Stimulated activated CD4-positive, alpha-beta T cell treated with anti-CD3 and anti-CD28 coated beads, Interleukin-2, amount 100 ng/mL, for 48 hours (primary cell): ENCODE results near the gene PSMA1.
A peak's percentile ranks its signal among the peaks of the same experiment; 100 is the strongest.
"Not testable (repeated sequence)": the region's sequence is repeated elsewhere in the genome, so short reads cannot be mapped to it uniquely, and the experiment has no call there.

Experiments used
- DNase-seq, 2 donors: peaks; one replicate each; pipeline ENCODE4 v3.0.0-alpha.2; 2020

Gene PSMA1

GRCh38 chr11:14519917-14520746 is at the start of gene PSMA1:
PSMA1 (minus strand) TSS chr11:14520386; CDS start chr11:14520299, 87 bp downstream.
- peak; percentile 82 to 85 for DNase-seq

GRCh38 chr11:14569516-14569915 is 49.3 kb upstream of the PSMA1 start:
- not testable (repeated sequence) for DNase-seq

GRCh38 chr11:14567064-14567651 is 47.0 kb upstream of the PSMA1 start:
- no peak for DNase-seq

- DNase-seq = no peak
Observed at GRCh38 chr11:14566331-14567063, 46.3 kb upstream of the PSMA1 start.

- no peak for DNase-seq
Observed at GRCh38 chr11:14565845-14566244, 45.7 kb upstream of the PSMA1 start.

GRCh38 chr11:14555818-14556217 is 35.6 kb upstream of the PSMA1 start:
- DNase-seq = no peak

- DNase-seq = no peak
Observed at GRCh38 chr11:14554959-14555358, 34.8 kb upstream of the PSMA1 start.

- DNase-seq = no peak
Observed at GRCh38 chr11:14552089-14552488, 31.9 kb upstream of the PSMA1 start.

- DNase-seq = no peak
Observed at GRCh38 chr11:14551380-14551779, 31.2 kb upstream of the PSMA1 start.

GRCh38 chr11:14549891-14550290 is 29.7 kb upstream of the PSMA1 start:
- DNase-seq = no peak

GRCh38 chr11:14547440-14547839 is 27.3 kb upstream of the PSMA1 start:
- no peak for DNase-seq

- no peak for DNase-seq
Observed at GRCh38 chr11:14546672-14547071, 26.5 kb upstream of the PSMA1 start.

- no peak for DNase-seq
Observed at GRCh38 chr11:14544611-14545010, 24.4 kb upstream of the PSMA1 start.

- DNase-seq = no peak
Observed at GRCh38 chr11:14543260-14543659, 23.1 kb upstream of the PSMA1 start.

- DNase-seq = no peak
Observed at GRCh38 chr11:14542324-14542723, 22.1 kb upstream of the PSMA1 start.

GRCh38 chr11:14541192-14541947 is 21.2 kb upstream of the PSMA1 start:
- no peak for DNase-seq

GRCh38 chr11:14539982-14540421 is 19.8 kb upstream of the PSMA1 start:
- DNase-seq = no peak

- DNase-seq = no peak
Observed at GRCh38 chr11:14538926-14539554, 18.9 kb upstream of the PSMA1 start.

- DNase-seq = no peak
Observed at GRCh38 chr11:14538271-14538925, 18.2 kb upstream of the PSMA1 start.

- DNase-seq = peak; percentile 37 to 41
Observed at GRCh38 chr11:14537134-14537599, 17.0 kb upstream of the PSMA1 start.

GRCh38 chr11:14535166-14535565 is 15.0 kb upstream of the PSMA1 start:
- not testable (repeated sequence) for DNase-seq

GRCh38 chr11:14529951-14530350 is 9.8 kb upstream of the PSMA1 start:
- DNase-seq = no peak
